NB4 (cell line): ENCODE data around the gene SCEL.

Source experiments
- CTCF ChIP-seq: IDR thresholded peaks from one replicate; pipeline ENCODE4 v1.5.1; 2012; ENCODE audit warnings: low read depth, low read length
- MAX ChIP-seq: IDR thresholded peaks from 2 replicates; pipeline ENCODE4 v1.6.1; 2011; ENCODE audit warnings: low read depth, low read length

DNA sequence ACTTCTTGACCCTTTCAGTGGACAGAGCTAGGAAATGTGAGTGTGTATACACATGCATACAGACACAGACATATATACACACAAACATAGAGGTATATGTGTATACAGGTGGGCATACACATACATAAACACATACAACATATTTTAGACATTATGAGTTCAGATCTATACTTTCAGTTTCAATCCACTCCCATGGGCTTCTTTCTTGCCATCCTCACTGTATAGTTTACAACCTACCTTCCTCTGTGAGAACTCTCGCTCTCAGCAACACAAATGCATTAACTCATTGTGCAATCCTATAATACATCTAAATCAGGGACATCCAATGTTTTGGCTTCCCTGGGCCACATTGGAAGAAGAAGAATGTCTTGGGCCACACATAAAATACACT lies 21.2 kb upstream of the SCEL start:
- TF ChIP-seq CTCF (no peak), MAX (no peak)
